Psoas muscle (tissue), 8 donors: ENCODE data around the gene HSD17B1. TPM values are rescaled to one million over a fixed set of nuclear protein-coding genes. Genes with fewer than 3 reads are reported as not detected.

Experiments used
- ATAC-seq, 4 donors: fragments of 200-7000 bp; cut with Tn5 transposase; one replicate each; pipeline ENCODE4 v1.9.1; 2020; ENCODE audit warnings: moderate library complexity in 3 of 4, mild to moderate bottlenecking in 2 of 4
- DNase-seq, 2 donors: peaks; one replicate each; pipeline ENCODE4 v3.0.0-alpha.2; 2020
- H3K27ac ChIP-seq: fragments of 200-600 bp; one replicate; pipeline ENCODE4 v1.8.0; 2022
- H3K27me3 ChIP-seq, 3 donors: fragments of 200-600 bp in 1 of 3; one replicate each; pipeline versions ENCODE4 v1.6.1 to v1.8.0; 2013 to 2022; ENCODE audit warnings: low read length in 2 of 3, mild to moderate bottlenecking in 2 of 3, moderate library complexity in 1 of 3; ENCODE audit not compliant: insufficient read depth in 3 of 3
- H3K36me3 ChIP-seq, 2 donors: fragments of 200-600 bp in 1 of 2; one replicate each; pipeline versions ENCODE4 v1.6.1 to v1.8.0; 2013 to 2022; ENCODE audit warnings: low read depth in 1 of 2, mild to moderate bottlenecking in 1 of 2, moderate library complexity in 1 of 2; ENCODE audit not compliant: insufficient read depth in 1 of 2
- H3K4me1 ChIP-seq: fragments of 200-600 bp; one replicate; pipeline ENCODE4 v1.8.0; 2022
- H3K4me3 ChIP-seq: fragments of 200-600 bp; one replicate; pipeline ENCODE4 v1.8.0; 2022; ENCODE audit warnings: mild to moderate bottlenecking
- H3K9me3 ChIP-seq: fragments of 200-600 bp; one replicate; pipeline ENCODE4 v1.8.0; 2022
- CTCF ChIP-seq: fragments of 200-600 bp; IDR thresholded peaks from one replicate; pipeline ENCODE4 v1.8.0; 2022; ENCODE audit warnings: antibody characterized with exemption
- WGBS, 3 donors: extraction: QIAGEN DNeasy Blood & Tissue Kit; methylation state at CpG; one replicate each; pipeline versions ENCODE4 v1.1.6 to v1.1.7; 2013; 5-methylcytosine and 5-hydroxymethylcytosine counted together
- intact Hi-C, 2 donors: fragments of 100-400 bp; cut with DNase I; formaldehyde crosslinking; loops; one replicate each; pipeline versions ENCODE4 v1.11.0 to v1.14.2; 2022
- polyA plus RNA-seq, 3 donors: library from polyadenylated mRNA; stranded (reverse); fragments of 200-250 nt; gene quantifications; one replicate each; pipeline ENCODE4 v1.2.3, GENCODE V29; 2013
- total RNA-seq, 4 donors: library from RNA; stranded (reverse); fragmentation: NEBNext Ultra II Directional in 2 of 4; extraction: Animal tissue kit (Norgen Biotek cat#: 25700) in 2 of 4; gene quantifications; one replicate each; pipeline versions ENCODE4 v1.2.1 to v1.2.4, GENCODE V29; 2021 to 2023
- donor health status: healthy with polysubstance abuse.
- donor health status: DM: no; HTN: no; CAD: no; lungs with moderate emphysema.
- donor health status: Bipolar disorder and iron deficiency.
- donor health status: healthy.
- donor health status: DM: yes; HTN: yes; CAD: no.
- donor health status: DM: no; HTN: no; CAD: no.
- donor health status: DM: no; HTN: no; CAD: no.
- donor health status: DM: yes; HTN: yes; CAD: no.

Gene HSD17B1
- total and polyA plus RNA-seq, 7 donors = 0.54 to 2.1 (median 1.2) TPM

- intact Hi-C loops = no loop called here
- H3K4me3 ChIP-seq = peak overlapping the region; percentile 99
- no peak for ATAC-seq
- peaks cover 2 to 28% of the 10 kb centered on the region in 2 donors for H3K36me3 ChIP-seq
- H3K9me3 ChIP-seq = no peaks in the 10 kb centered on the region
- no peak for DNase-seq
- no peak for TF ChIP-seq CTCF
- H3K27ac ChIP-seq = no peak overlapping the region
- 80 to 84% (median 81%) methylated on average over 7 to 9 of the region's 9 CpGs for WGBS, 3 donors
- H3K27me3 ChIP-seq = no peaks in the 10 kb centered on the region
- peaks cover 29% of the 10 kb centered on the region for H3K4me1 ChIP-seq
Measured at GRCh38 chr17:42563950-42564349, 11.2 kb downstream of the HSD17B1 start.

GRCh38 chr17:42564815-42565522 lies 12.2 kb downstream of the HSD17B1 start:
- Histone ChIP-seq H3K4me1 (peaks cover 29% of the 10 kb centered on the region), H3K36me3 (peaks cover 2 to 38% of the 10 kb centered on the region in 2 donors), H3K27me3 (no peaks in the 10 kb centered on the region), H3K9me3 (no peaks in the 10 kb centered on the region), H3K27ac (no peak overlapping the region), H3K4me3 (no peak overlapping the region)
- no peak for TF ChIP-seq CTCF
- ATAC-seq (no peak), DNase-seq (no peak)
- intact Hi-C loops = no loop called here
- WGBS, 3 donors = 81 to 91% (median 85%) methylated on average over 15 of the region's 15 CpGs

- no peak for DNase-seq
- 87 to 92% (median 91%) methylated on average over 16 of the region's 16 CpGs for WGBS, 3 donors
Measured at GRCh38 chr17:42565523-42566214, 12.9 kb downstream of the HSD17B1 start.

GRCh38 chr17:42566215-42566882 lies 13.6 kb downstream of the HSD17B1 start:
- H3K36me3 ChIP-seq = peaks cover 2 to 52% of the 10 kb centered on the region in 2 donors
- H3K27me3 ChIP-seq = no peaks in the 10 kb centered on the region
- H3K9me3 ChIP-seq = no peaks in the 10 kb centered on the region
- TF ChIP-seq CTCF = no peak
- peak overlapping the region; percentile 96 for H3K27ac ChIP-seq
- H3K4me3 ChIP-seq = peak overlapping the region; percentile 83
- DNase-seq (no peak), ATAC-seq (no peak)
- WGBS, 3 donors = 20 to 27% (median 21%) methylated on average over 28 of the region's 28 CpGs
- intact Hi-C loops = no loop called here
- peaks cover 25% of the 10 kb centered on the region for H3K4me1 ChIP-seq

More at GRCh38 chr17:42565523-42566214, 12.9 kb downstream of the HSD17B1 start:
- Histone ChIP-seq H3K27ac (peak overlapping the region; percentile 96), H3K4me3 (peak overlapping the region; percentile 83), H3K9me3 (no peaks in the 10 kb centered on the region), H3K4me1 (peaks cover 29% of the 10 kb centered on the region), H3K36me3 (peaks cover 2 to 45% of the 10 kb centered on the region in 2 donors), H3K27me3 (no peaks in the 10 kb centered on the region)
- no peak for TF ChIP-seq CTCF
- ATAC-seq = no peak
- intact Hi-C loops = no loop called here
